Right lobe of liver (tissue), 6 donors: Measurements from ENCODE around the gene FOXR1. TPM values are rescaled to one million over a fixed set of nuclear protein-coding genes. Genes with fewer than 3 reads are reported as not detected.
A peak's percentile ranks its signal among the peaks of the same experiment; 100 is the strongest.

Experiments used
- ATAC-seq, 4 donors: fragments of 200-7000 bp; cut with Tn5 transposase; one replicate each; pipeline ENCODE4 v1.9.1; 2020; ENCODE audit warnings: mild to moderate bottlenecking in 4 of 4, moderate library complexity in 4 of 4
- DNase-seq, 3 donors: peaks; one replicate each; pipeline ENCODE4 v3.0.0-alpha.2; 2020
- H3K27ac ChIP-seq, 3 donors: fragments of 200-600 bp; one replicate each; pipeline ENCODE4 v1.8.0; 2022
- H3K27me3 ChIP-seq, 2 donors: fragments of 200-600 bp; one replicate each; pipeline ENCODE4 v1.8.0; 2022
- H3K36me3 ChIP-seq, 4 donors: fragments of 200-600 bp; sonication (generic) in 1 of 4; one replicate each; pipeline versions ENCODE4 v1.5.1 to v1.8.0; 2017 to 2022; ENCODE audit warnings: control low read depth in 1 of 4
- H3K4me1 ChIP-seq, 4 donors: fragments of 200-600 bp; sonication (generic) in 1 of 4; one replicate each; pipeline versions ENCODE4 v1.5.1 to v1.8.0; 2017 to 2022; ENCODE audit warnings: control low read depth in 1 of 4
- H3K4me3 ChIP-seq, 3 donors: fragments of 200-600 bp; one replicate each; pipeline ENCODE4 v1.8.0; 2022
- H3K9me3 ChIP-seq, 4 donors: fragments of 200-600 bp; sonication (generic) in 1 of 4; one replicate each; pipeline versions ENCODE4 v1.5.1 to v1.8.0; 2017 to 2022; ENCODE audit warnings: control low read depth in 1 of 4
- POLR2A ChIP-seq: fragments of 450-650 bp; IDR thresholded peaks from one replicate; pipeline ENCODE4 v1.6.1; 2017; ENCODE audit warnings: antibody characterized with exemption, mild to moderate bottlenecking
- WGBS: methylation state at CpG from one replicate; pipeline ENCODE4 v1.1.6; 2018; ENCODE audit warnings: low coverage, low lambda C conversion rate; ENCODE audit not compliant: insufficient coverage; ENCODE audit errors: missing lambda C conversion rate; 5-methylcytosine and 5-hydroxymethylcytosine counted together
- intact Hi-C, 2 donors: fragments of 100-400 bp; cut with DNase I; formaldehyde crosslinking; loops; one replicate each; pipeline versions ENCODE4 v1.11.2 to v1.14.1; 2022
- total RNA-seq, 6 experiments: library from RNA; depleted of rRNA in 2 of 6; stranded (reverse); fragments of >200 nt in 2 of 6; fragmentation: NEBNext Ultra II Directional in 3 of 6; extraction: Animal tissue kit (Norgen Biotek cat#: 25700) in 3 of 6; gene quantifications; one replicate each; pipeline versions ENCODE4 v1.1.0 to v1.2.4, GENCODE V29; 2016 to 2023
- TF ChIP-seq, protein P1 (sequence below), 4 donors: fragments of 200-600 bp in 3 of 4; fragments of 450-650 bp in 1 of 4; IDR thresholded peaks; one replicate each; pipeline versions ENCODE4 v1.5.1 to v1.8.0; 2016 to 2022; ENCODE audit warnings: antibody characterized with exemption in 4 of 4, mild to moderate bottlenecking in 2 of 4
- donor health status: DM: no; HTN: yes; CAD: no.
- donor health status: DM: no; HTN: no; CAD: no.
- donor health status: DM: no; HTN: no; CAD: no.
- donor health status: DM: no; HTN: yes; CAD: no.
- donor health status: DM: no; HTN: yes; CAD: no.

FOXR1 gene
- total RNA-seq, 6 experiments from 2014 or later, result not detected

DNA sequence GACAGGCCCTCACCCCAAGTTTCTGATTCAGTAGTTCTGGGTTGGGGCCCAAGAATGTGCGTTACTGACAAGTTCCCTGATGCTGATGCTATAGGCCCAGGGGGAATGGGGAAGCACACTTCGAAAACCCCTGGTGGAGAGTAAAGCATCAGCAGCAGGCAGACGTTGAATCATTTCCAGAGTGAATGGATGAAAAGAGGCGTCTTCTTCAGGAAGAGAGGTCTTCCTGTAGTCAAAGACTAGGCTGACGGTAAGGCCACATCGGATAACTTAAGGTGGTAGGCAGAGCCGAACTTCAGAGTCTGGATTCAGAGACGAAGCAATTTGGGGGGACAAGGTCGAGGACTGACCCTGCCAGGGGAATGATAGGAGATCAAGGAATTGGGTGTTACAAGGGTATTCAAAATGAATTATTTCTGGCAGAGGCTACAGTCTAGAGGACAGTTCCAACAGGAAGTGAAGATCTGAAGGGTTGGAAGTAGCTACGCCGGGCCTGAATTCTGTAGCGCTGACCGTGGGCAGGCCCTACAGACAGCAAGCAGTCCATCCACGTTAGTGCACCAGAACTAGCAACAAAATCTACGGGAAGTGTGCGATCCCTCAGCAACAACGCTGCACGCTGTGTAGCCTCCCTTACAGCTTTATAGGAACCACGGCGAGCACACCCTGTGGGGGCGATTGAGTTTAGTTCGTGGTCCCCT lies 25.5 kb downstream of the FOXR1 start:
- DNase-seq (no peak), ATAC-seq (peak; percentile 5 to 11 (median 10))
- no peak for TF ChIP-seq POLR2A
- TF ChIP-seq, protein P1, sequence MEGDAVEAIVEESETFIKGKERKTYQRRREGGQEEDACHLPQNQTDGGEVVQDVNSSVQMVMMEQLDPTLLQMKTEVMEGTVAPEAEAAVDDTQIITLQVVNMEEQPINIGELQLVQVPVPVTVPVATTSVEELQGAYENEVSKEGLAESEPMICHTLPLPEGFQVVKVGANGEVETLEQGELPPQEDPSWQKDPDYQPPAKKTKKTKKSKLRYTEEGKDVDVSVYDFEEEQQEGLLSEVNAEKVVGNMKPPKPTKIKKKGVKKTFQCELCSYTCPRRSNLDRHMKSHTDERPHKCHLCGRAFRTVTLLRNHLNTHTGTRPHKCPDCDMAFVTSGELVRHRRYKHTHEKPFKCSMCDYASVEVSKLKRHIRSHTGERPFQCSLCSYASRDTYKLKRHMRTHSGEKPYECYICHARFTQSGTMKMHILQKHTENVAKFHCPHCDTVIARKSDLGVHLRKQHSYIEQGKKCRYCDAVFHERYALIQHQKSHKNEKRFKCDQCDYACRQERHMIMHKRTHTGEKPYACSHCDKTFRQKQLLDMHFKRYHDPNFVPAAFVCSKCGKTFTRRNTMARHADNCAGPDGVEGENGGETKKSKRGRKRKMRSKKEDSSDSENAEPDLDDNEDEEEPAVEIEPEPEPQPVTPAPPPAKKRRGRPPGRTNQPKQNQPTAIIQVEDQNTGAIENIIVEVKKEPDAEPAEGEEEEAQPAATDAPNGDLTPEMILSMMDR (IDR thresholded peaks at IDR 0.05), result no peak
- Histone ChIP-seq H3K27me3 (no peaks in the 10 kb centered on the region), H3K27ac (peak overlapping the region in 1 of 3 donors; percentile 22), H3K36me3 (peaks cover 0 to 22% (median 4%) of the 10 kb centered on the region in 4 donors), H3K4me3 (peak overlapping the region; percentile 90 to 97 (median 97)), H3K4me1 (peaks cover 0 to 13% (median 6%) of the 10 kb centered on the region in 4 donors), H3K9me3 (no peaks in the 10 kb centered on the region)
- intact Hi-C loops, result no loop called here
- WGBS, result 48% methylated on average over 9 of the region's 22 CpGs

DNA sequence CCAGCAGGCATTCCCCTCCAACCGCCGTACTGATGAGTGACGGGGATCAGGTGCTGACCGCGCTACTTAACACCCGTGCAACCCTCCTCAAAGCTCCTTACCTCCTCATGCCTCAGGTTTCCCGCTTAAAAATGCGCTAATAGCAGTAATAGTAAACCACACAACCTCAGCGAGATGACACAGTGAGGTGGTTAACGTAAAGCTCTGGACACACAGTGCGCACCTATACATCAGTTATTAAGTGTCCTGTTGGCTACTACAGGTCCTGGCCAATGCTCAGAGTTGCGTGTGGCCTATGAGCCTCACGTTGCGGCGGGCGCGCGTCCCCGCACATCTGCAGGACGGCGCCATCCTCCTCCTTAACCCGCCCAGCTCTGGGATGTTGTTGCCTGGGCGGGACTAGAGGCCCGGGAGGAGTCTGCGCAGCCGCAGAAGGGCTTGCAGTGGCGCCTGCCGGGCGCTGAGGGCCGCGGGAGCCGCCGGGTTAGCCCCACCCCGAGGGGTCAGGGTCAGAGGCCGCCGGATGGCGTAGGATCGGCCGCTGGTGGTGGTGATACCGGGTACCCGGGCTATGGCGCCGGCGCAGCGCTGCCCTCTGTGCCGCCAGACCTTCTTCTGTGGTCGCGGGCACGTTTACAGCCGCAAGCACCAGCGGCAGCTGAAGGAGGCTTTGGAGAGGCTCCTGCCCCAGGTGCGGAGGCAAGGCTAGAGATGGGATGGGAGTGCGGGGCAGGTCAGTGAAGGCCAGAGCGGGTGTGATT lies 26.2 kb downstream of the FOXR1 start, which contains the start of gene CENATAC:
CENATAC (plus strand) TSS at position 512 of the 761 bp plus-strand sequence; CDS start at position 572, 60 bp downstream.
- TF ChIP-seq, protein P1 (IDR thresholded peaks at IDR 0.05), result peak in 3 of 4 donors; percentile 10 to 23 (median 11)
- peak; percentile 81 for TF ChIP-seq POLR2A
- Histone ChIP-seq H3K4me3 (peak within 1 kb of the TSS; percentile 90 to 97 (median 97)), H3K9me3 (no peaks in the 10 kb centered on the region), H3K27me3 (no peaks in the 10 kb centered on the region), H3K36me3 (peaks cover 0 to 29% (median 6%) of the 10 kb centered on the region in 4 donors), H3K27ac (peak within 1 kb of the TSS; percentile 46 to 71 (median 49)), H3K4me1 (peaks cover 0 to 13% (median 6%) of the 10 kb centered on the region in 4 donors)
- DNase-seq (peak; percentile 97 to 98 (median 98)), ATAC-seq (peak; percentile 99 to 100 (median 100))
- WGBS, result 0% methylated on average over 14 of the region's 54 CpGs
- intact Hi-C loops, result no loop called here

DNA sequence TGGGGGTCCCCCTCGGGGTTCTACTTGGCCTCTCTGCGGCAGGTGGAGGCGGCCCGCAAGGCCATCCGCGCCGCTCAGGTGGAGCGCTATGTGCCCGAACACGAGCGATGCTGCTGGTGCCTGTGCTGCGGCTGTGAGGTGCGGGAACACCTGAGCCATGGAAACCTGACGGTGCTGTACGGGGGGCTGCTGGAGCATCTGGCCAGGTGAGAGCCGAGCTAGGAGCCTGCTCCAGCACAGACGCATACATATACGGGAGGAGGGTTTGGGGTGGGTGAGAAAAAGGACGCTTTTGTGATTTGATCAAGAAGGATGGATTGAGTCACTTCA lies 26.8 kb downstream of the FOXR1 start:
- no peaks in the 10 kb centered on the region for H3K9me3 ChIP-seq
- intact Hi-C loops, result no loop called here

GRCh38 chr11:118998822-118999221 lies 27.3 kb downstream of the FOXR1 start:
- Histone ChIP-seq H3K4me1 (peaks cover 0 to 13% (median 6%) of the 10 kb centered on the region in 4 donors), H3K36me3 (peaks cover 0 to 30% (median 10%) of the 10 kb centered on the region in 4 donors), H3K27me3 (no peaks in the 10 kb centered on the region), H3K4me3 (peak overlapping the region; percentile 90 to 97 (median 97)), H3K27ac (no peak overlapping the region), H3K9me3 (no peaks in the 10 kb centered on the region)
- no peak for TF ChIP-seq POLR2A
- TF ChIP-seq, protein P1 (IDR thresholded peaks at IDR 0.05), result no peak
- ATAC-seq (no peak), DNase-seq (no peak)
- 63% methylated on average over 6 of the region's 6 CpGs for WGBS
- intact Hi-C loops, result no loop called here

More for the DNA sequence above, 26.8 kb downstream of the FOXR1 start:
- peak overlapping the region; percentile 46 to 71 (median 49) for H3K27ac ChIP-seq
- ATAC-seq, result peak; percentile 16 to 35 (median 20)
- no peaks in the 10 kb centered on the region for H3K27me3 ChIP-seq
- peak overlapping the region; percentile 90 to 97 (median 97) for H3K4me3 ChIP-seq
- 0% methylated on average over 2 of the region's 19 CpGs for WGBS
- no peak for DNase-seq
- TF ChIP-seq POLR2A, result no peak
- TF ChIP-seq, protein P1 (IDR thresholded peaks at IDR 0.05), result no peak
- H3K36me3 ChIP-seq, result peaks cover 0 to 30% (median 9%) of the 10 kb centered on the region in 4 donors
- H3K4me1 ChIP-seq, result peaks cover 0 to 13% (median 6%) of the 10 kb centered on the region in 4 donors
